GM12878 (cell line): ENCODE results near the gene SLMAP. TPM values are rescaled to one million over a fixed set of nuclear protein-coding genes. Genes with fewer than 3 reads are reported as not detected.

ENCODE experiments used
- ATAC-seq: fragments of 200-7000 bp; cut with Tn5 transposase; 3 replicates; pipeline ENCODE4 v1.9.1; 2020; ENCODE audit warnings: mild to moderate bottlenecking, moderate library complexity
- BruUV-seq: library from RNA; stranded (reverse); fragments of 400-500 nt; replicated peaks from 2 replicates; lab custom pipeline; 2021; lab: Mats Ljungman, UMichigan
- CTCF ChIA-PET: fragments of 300-600 bp; sonication (Branson Sonifier 250); formaldehyde crosslinking; extraction: SDS; loops from one replicate; lab custom pipeline; 2021; ENCODE audit warnings: inconsistent platforms; lab: Yijun Ruan, JAX
- POLR2A ChIA-PET: fragments of 350-600 bp; formaldehyde crosslinking; extraction: SDS; loops from one replicate; lab custom pipeline; 2021; ENCODE audit warnings: inconsistent platforms; lab: Charles Lee
- RAD21 ChIA-PET: fragments of 300-600 bp; sonication (Branson Sonifier 250); formaldehyde crosslinking; loops from one replicate; lab custom pipeline; 2023; ENCODE audit warnings: antibody characterized with exemption; ENCODE audit not compliant: unreplicated experiment; lab: Charles Lee
- SMC1A ChIA-PET: fragments of 300-600 bp; sonication (Branson Sonifier 250); formaldehyde crosslinking; loops from one replicate; lab custom pipeline; 2023; ENCODE audit not compliant: unreplicated experiment, uncharacterized antibody; lab: Charles Lee
- DNase-seq: peaks from one replicate; pipeline ENCODE4 v3.0.0-alpha.2; 2011; ENCODE audit warnings: low read depth, low spot score
- FAIRE-seq: peaks from 3 replicates; lab custom pipeline; 2011; peaks lifted over from hg19 to GRCh38; lab: Jason Lieb, UNC
- H2AFZ ChIP-seq: 2 replicates; pipeline ENCODE4 v1.6.0; 2011; ENCODE audit warnings: low read depth, low read length, control low read depth; ENCODE audit not compliant: control insufficient read depth
- H3K27ac ChIP-seq: 2 replicates; pipeline ENCODE4 v1.5.1; 2011; ENCODE audit warnings: control low read depth; ENCODE audit not compliant: control insufficient read depth, insufficient read depth
- H3K27me3 ChIP-seq, 2 experiments: replicated peaks in 1 of 2; 2 replicates each; pipeline versions ENCODE4 v1.6.0 to v1.6.1; 2011; ENCODE audit warnings: low read length in 1 of 2; ENCODE audit not compliant: control insufficient read depth in 2 of 2, insufficient read depth in 2 of 2
- H3K36me3 ChIP-seq, 2 experiments: 2 replicates each; pipeline ENCODE4 v1.5.1; 2011; ENCODE audit warnings: low read length in 1 of 2; ENCODE audit not compliant: control insufficient read depth in 2 of 2, insufficient read depth in 2 of 2
- H3K4me1 ChIP-seq: 2 replicates; pipeline ENCODE4 v1.6.1; 2011; ENCODE audit warnings: mild to moderate bottlenecking, low read length, moderate library complexity, mixed read lengths; ENCODE audit not compliant: control insufficient read depth, insufficient read depth
- H3K4me2 ChIP-seq: 2 replicates; pipeline ENCODE4 v1.6.0; 2011; ENCODE audit warnings: control low read depth; ENCODE audit not compliant: control insufficient read depth, insufficient read depth
- H3K4me3 ChIP-seq: fragments of 200-600 bp; sonication (generic); 2 replicates; pipeline ENCODE4 v1.5.1; 2016
- H3K79me2 ChIP-seq: 2 replicates; pipeline ENCODE4 v1.6.0; 2011; ENCODE audit warnings: low read length; ENCODE audit not compliant: control insufficient read depth, insufficient read depth
- H3K9ac ChIP-seq: 2 replicates; pipeline ENCODE4 v1.8.0; 2011; ENCODE audit warnings: low read length, control low read depth, mixed read lengths; ENCODE audit not compliant: control insufficient read depth, insufficient read depth
- H3K9me3 ChIP-seq: replicated peaks from 3 replicates; pipeline ENCODE4 v1.5.1; 2011; ENCODE audit warnings: mild to moderate bottlenecking, low read length; ENCODE audit not compliant: control insufficient read depth, insufficient read depth
- H4K20me1 ChIP-seq: 2 replicates; pipeline ENCODE4 v1.6.0; 2011; ENCODE audit not compliant: control insufficient read depth, insufficient read depth
- ZBTB11 ChIP-seq: fragments of 450-650 bp; formaldehyde crosslinking; IDR thresholded peaks from 2 replicates; pipeline ENCODE4 v1.5.0; 2022; ENCODE audit warnings: mild to moderate bottlenecking, missing genetic modification characterization
- WGBS: methylation state at CpG from one replicate; pipeline ENCODE4 v1.1.6; 2016; ENCODE audit warnings: low lambda C conversion rate; ENCODE audit not compliant: insufficient replicate concordance, insufficient coverage; ENCODE audit errors: missing lambda C conversion rate; 5-methylcytosine and 5-hydroxymethylcytosine counted together
- in situ Hi-C: fragments of 300-500 bp; cut with MboI; formaldehyde crosslinking; loops from 9 replicates; pipeline ENCODE4 v1.14.3; 2018; ENCODE audit warnings: mixed read lengths
- intact Hi-C: fragments of 100-400 bp; cut with micrococcal nuclease; formaldehyde crosslinking; loops from one replicate; pipeline ENCODE4 v1.14.2; 2022; ENCODE audit not compliant: unreplicated experiment
- polyA plus RNA-seq, 11 experiments: library from polyadenylated mRNA; depleted of rRNA in 4 of 11; unstranded in 6 of 11; stranded (reverse) in 5 of 11; fragments of >200 nt; fragmentation: Nextera tagmentation in 4 of 11; fragmentation: Illumina TruSeq in 1 of 11; extraction: Ambion mirVana in 4 of 11; extraction: Trizol in 1 of 11; gene quantifications; 1 replicate in 1 of 11; 2 replicates in 10 of 11; pipeline versions ENCODE4 v1.2.1 to v1.2.3, GENCODE V29; 2011 to 2016; ENCODE audit warnings: inconsistent platforms in 2 of 11, missing spikeins in 2 of 11, low read depth in 1 of 11
- total RNA-seq, 4 experiments: library from RNA; depleted of rRNA in 3 of 4; stranded (reverse); fragments of >200 nt in 3 of 4; fragmentation: Illumina TruSeq in 1 of 4; extraction: Trizol in 1 of 4; gene quantifications; 2 replicates each; pipeline versions ENCODE4 v1.2.1 to v1.2.3, GENCODE V29; 2013 to 2021

SLMAP gene
- total and polyA plus RNA-seq, 10 of the 15 experiments (the other 5 are each of a cell fraction or from before 2014, with no cell fraction given), result 8.3 to 43.8 (median 26.4) TPM

DNA sequence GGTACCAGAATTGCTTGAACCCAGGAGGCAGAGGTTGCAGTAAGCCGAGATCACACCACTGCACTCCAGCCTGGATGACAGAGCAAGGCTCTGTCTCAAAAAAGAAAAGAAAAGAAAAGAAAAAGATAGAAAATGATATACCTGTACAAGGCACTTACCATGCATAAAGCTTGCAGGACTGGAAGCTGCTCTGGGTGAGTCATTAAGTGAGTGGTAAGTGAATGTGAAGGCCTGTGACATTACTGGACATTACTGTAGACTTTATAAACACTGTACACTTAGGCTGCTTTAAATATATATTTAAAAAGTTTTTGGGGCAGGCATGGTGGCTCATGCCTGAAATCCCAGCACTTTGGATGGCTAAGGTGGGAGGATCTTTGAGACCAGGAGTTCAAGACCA is 99.2 kb downstream of the SLMAP start:
- Histone ChIP-seq H3K4me1 (no peaks in the 10 kb centered on the region), H3K79me2 (no peaks in the 10 kb centered on the region), H2AFZ (no peak overlapping the region), H3K9me3 (no peaks in the 10 kb centered on the region), H4K20me1 (no peaks in the 10 kb centered on the region), H3K27me3 (no peaks in the 10 kb centered on the region), H3K27ac (no peak overlapping the region), H3K9ac (no peak overlapping the region), H3K4me2 (no peak overlapping the region), H3K4me3 (no peak overlapping the region), H3K36me3 (peaks cover 0 to 6% of the 10 kb centered on the region in 2 experiments; a peak in 2 of 4 replicates)
- FAIRE-seq (no peak), ATAC-seq (no peak), DNase-seq (no peak)
- no TSS peak for BruUV-seq
- CTCF ChIA-PET, result interaction anchor here (0.9 to 5.5 kb wide), 4 partner anchors 14 to 458 kb away, joined by 3 to 49 read pairs (median 8); no protein-coding TSS in a partner anchor
- SMC1A ChIA-PET, result interaction anchor here (0.6 to 5.3 kb wide), 8 partner anchors 9 to 460 kb away, joined by 3 to 44 read pairs (median 6); no protein-coding TSS in a partner anchor
- no peak for TF ChIP-seq ZBTB11 (CRISPR knock-in tag)
- intact Hi-C loops (no loop called here), in situ Hi-C loops (no loop called here)
- RAD21 ChIA-PET, result interaction anchor here (1.5 to 3.6 kb wide), 3 partner anchors 13 to 458 kb away, joined by 4 to 24 read pairs (median 7); no protein-coding TSS in a partner anchor
- POLR2A ChIA-PET, result interaction anchor here (0.6 to 0.7 kb wide), 2 partner anchors 9 to 13 kb away, joined by 3 to 6 read pairs; no protein-coding TSS in a partner anchor
- WGBS, result 100% methylated on average over 1 of the region's 1 CpG
